Activated CD4-positive, alpha-beta memory T cell treated with anti-CD3 and anti-CD28 coated beads, Interleukin-2, amount 10 ng/mL, durations not matched to agents 7 days and 5 days (primary cell): ENCODE measurements around the gene RPL13A. TPM values are rescaled to one million over a fixed set of nuclear protein-coding genes. Genes with fewer than 3 reads are reported as not detected.

Experiments
- CTCF ChIA-PET: fragments of 350-600 bp; sonication (Branson Sonifier 250); formaldehyde crosslinking; loops from one replicate; lab custom pipeline; 2021; ENCODE audit warnings: antibody characterized with exemption, inconsistent platforms; lab: Charles Lee
- POLR2A ChIA-PET: fragments of 350-600 bp; sonication (Branson Sonifier 250); formaldehyde crosslinking; loops from one replicate; lab custom pipeline; 2021; ENCODE audit warnings: antibody characterized with exemption; lab: Charles Lee
- DNase-seq: peaks from one replicate; pipeline ENCODE4 v3.0.0-alpha.2; 2020
- H3K27ac Mint-ChIP-seq: one replicate; pipeline ENCODE4 v1.8.0; 2021; ENCODE audit warnings: mild to moderate bottlenecking, mixed read lengths
- H3K27me3 Mint-ChIP-seq: one replicate; pipeline ENCODE4 v1.8.0; 2021; ENCODE audit warnings: mixed read lengths
- H3K36me3 Mint-ChIP-seq: one replicate; pipeline ENCODE4 v1.8.0; 2021; ENCODE audit warnings: low read depth, mixed read lengths
- H3K4me1 Mint-ChIP-seq: one replicate; pipeline ENCODE4 v1.8.0; 2021; ENCODE audit warnings: mixed read lengths
- H3K4me3 Mint-ChIP-seq: one replicate; pipeline ENCODE4 v1.8.0; 2021; ENCODE audit warnings: mild to moderate bottlenecking, mixed read lengths
- H3K9me3 Mint-ChIP-seq: one replicate; pipeline ENCODE4 v1.8.0; 2021; ENCODE audit warnings: mixed read lengths
- total RNA-seq, 2 experiments: library from RNA; stranded (reverse); gene quantifications; one replicate each; pipeline ENCODE4 v1.2.3, GENCODE V29; 2021

The RPL13A gene
- total RNA-seq, 2 experiments from 2014 or later = 2,417 to 2,463 TPM

DNA sequence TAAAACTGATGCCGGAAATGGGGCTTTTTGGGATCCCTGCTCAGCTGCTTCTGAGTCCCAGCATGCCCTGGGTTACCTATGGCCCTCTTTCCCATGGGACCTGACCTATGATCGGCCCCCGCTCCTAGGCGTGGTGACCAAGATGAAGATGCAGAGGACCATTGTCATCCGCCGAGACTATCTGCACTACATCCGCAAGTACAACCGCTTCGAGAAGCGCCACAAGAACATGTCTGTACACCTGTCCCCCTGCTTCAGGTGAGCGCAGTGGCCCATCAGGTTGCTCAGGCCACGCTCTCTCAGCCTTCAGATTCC is 10.3 kb downstream of the RPL13A start:
- peak overlapping the region; percentile 98 for H3K4me3 Mint-ChIP-seq
- peaks cover 67% of the 10 kb centered on the region for H3K4me1 Mint-ChIP-seq
- no peaks in the 10 kb centered on the region for H3K27me3 Mint-ChIP-seq
- no peaks in the 10 kb centered on the region for H3K9me3 Mint-ChIP-seq
- H3K27ac Mint-ChIP-seq = peak overlapping the region; percentile 99
- DNase-seq = no peak
- POLR2A ChIA-PET = interaction anchor here (1.1 to 2.8 kb wide), 3 partner anchors 24 to 167 kb away, joined by 3 to 7 read pairs (median 6); partner anchors contain the start of gene FLT3LG
- CTCF ChIA-PET = interaction anchor here (1.6 kb wide), 1 partner anchor 10 kb away, joined by 4 read pairs; the partner anchor contains the start of gene RPL13A
- peaks cover 51% of the 10 kb centered on the region for H3K36me3 Mint-ChIP-seq

DNA sequence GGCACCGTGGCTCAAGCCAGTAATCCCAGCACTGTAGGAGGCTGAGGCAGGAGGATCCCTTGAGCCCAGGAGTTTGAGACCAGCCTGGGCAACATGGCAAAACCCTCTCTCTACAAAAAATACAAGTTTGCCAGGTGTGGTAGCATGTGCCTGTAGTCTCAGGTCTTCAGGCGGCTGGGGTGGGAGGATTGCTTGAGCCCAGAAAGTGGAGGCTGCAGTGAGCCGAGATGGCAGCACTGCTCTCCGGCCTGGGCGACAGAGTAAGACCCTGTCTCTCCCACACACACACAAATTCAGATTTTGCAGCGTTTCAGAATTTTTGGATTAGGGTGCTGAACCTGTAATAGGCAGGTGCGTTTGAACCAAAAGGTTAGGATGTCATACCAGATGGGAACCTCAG is 11.1 kb downstream of the RPL13A start:
- Mint-ChIP-seq H3K27me3 (no peaks in the 10 kb centered on the region), H3K36me3 (peaks cover 43% of the 10 kb centered on the region), H3K9me3 (no peaks in the 10 kb centered on the region), H3K4me3 (peak overlapping the region; percentile 98), H3K4me1 (peaks cover 67% of the 10 kb centered on the region), H3K27ac (peak overlapping the region; percentile 99)
- POLR2A ChIA-PET = interaction anchor here (0.7 to 2.8 kb wide), 7 partner anchors 29 to 219 kb away, joined by 3 to 7 read pairs (median 3); partner anchors contain the start of gene PTH2
- CTCF ChIA-PET = interaction anchor here (0.7 to 1.7 kb wide), 5 partner anchors 8 to 48 kb away, joined by 3 to 7 read pairs (median 3); partner anchors contain the start of genes ALDH16A1 and RPL13A
- DNase-seq = no peak

DNA sequence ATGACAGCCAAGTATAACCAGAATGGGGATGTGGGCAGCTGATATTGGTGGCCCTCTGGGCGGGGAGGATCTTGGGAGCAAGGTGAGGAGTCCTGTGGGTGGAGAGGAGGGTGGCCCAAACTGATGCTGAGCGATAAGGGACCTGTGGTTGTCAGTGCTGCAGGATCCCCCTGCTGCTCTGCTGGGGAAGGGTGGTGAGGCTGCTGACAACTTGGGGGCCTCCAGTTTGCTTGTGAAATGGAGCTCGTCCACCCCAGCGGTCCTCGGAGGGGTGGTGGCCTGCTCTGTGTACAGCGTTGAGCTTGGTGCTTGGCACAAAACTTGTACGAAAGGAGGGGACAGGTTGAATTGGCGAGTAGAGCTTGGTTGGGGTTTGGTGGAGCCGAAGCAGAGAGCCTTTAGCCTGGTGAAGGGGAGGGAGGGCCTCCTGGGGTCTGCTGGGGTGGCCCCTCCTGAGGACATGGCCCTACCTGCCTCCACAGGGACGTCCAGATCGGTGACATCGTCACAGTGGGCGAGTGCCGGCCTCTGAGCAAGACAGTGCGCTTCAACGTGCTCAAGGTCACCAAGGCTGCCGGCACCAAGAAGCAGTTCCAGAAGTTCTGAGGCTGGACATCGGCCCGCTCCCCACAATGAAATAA is 11.7 kb downstream of the RPL13A start:
- DNase-seq = peak; percentile 72
- ChIA-PET CTCF (interaction anchor here (0.7 to 1.7 kb wide), 6 partner anchors 8 to 50 kb away, joined by 3 to 7 read pairs (median 3); partner anchors contain the start of genes ALDH16A1 and RPL13A), POLR2A (interaction anchor here (0.6 to 2.8 kb wide), 11 partner anchors 29 to 539 kb away, joined by 3 to 7 read pairs (median 3); partner anchors contain the start of genes AKT1S1, PTH2 and TBC1D17)
- Mint-ChIP-seq H3K36me3 (peaks cover 42% of the 10 kb centered on the region), H3K27ac (peak overlapping the region; percentile 99), H3K9me3 (no peaks in the 10 kb centered on the region), H3K27me3 (no peaks in the 10 kb centered on the region), H3K4me3 (peak overlapping the region; percentile 98), H3K4me1 (peaks cover 65% of the 10 kb centered on the region)

DNA sequence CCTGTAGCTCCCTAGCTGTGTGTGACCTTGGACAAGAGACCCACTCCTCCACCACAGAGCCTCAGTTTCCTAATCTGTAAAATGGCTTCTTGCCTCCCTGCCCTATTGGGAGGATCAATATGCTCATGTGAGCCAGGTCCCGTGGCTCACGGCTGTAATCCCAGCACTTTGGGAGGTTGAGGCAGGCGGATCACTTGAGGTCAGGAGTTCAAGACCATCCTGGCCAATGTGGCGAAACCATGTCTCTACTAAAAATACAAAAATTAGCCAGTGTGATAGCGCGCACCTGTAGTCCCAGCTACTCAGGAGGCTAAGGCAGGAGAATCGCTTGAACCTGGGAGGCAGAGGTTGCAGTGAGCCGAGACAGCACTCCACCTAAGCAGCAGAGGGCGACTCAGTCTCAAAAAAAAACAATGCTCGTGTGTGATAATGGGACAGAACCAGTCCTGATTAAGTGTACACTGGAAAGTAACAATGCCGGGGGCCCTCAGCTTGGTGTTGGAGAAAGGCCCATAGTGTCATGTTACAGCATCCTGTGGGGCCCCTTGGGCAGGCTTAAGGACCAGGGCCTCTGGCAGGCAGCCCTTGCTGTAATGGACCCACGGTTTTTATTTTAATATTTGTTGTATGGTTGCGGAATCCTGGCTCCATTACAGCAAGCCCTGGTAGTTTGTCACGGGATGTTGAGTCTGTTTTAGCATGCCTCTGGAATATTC is 15.6 kb downstream of the RPL13A start:
- DNase-seq = peak; percentile 63
- Mint-ChIP-seq H3K27ac (peak overlapping the region; percentile 81), H3K36me3 (peaks cover 25% of the 10 kb centered on the region), H3K9me3 (no peaks in the 10 kb centered on the region), H3K4me1 (peaks cover 51% of the 10 kb centered on the region), H3K27me3 (no peaks in the 10 kb centered on the region), H3K4me3 (no peak overlapping the region)
- CTCF ChIA-PET = interaction anchor here (0.6 to 10.8 kb wide), 16 partner anchors 27 to 195 kb away, joined by 3 to 255 read pairs (median 4); partner anchors contain the start of gene PRMT1
- POLR2A ChIA-PET = interaction anchor here (0.6 to 2.3 kb wide), 13 partner anchors 13 to 831 kb away, joined by 3 to 12 read pairs (median 5); partner anchors contain the start of genes PRMT1 and RPL13A

DNA sequence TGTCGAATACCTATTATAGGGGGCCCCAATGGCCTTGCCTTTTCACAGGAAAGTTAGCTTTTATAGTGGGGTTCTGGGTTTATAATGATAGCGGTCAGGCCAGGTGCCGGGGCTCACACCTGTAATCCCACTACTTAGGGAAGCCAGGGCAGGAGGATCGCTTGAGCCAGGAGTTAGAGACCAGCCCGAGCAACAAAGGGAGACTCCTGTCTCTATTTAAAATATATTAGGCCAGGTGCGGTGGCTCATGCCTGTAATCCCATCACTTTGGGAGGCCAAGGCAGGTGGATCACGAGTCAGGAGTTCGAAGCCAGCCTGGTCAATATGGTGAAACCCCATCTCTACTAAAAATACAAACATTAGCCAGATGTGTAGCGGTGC is 16.2 kb downstream of the RPL13A start:
- no peak overlapping the region for H3K27ac Mint-ChIP-seq
- H3K4me3 Mint-ChIP-seq = no peak overlapping the region
- ChIA-PET CTCF (interaction anchor here (0.6 to 10.8 kb wide), 11 partner anchors 27 to 194 kb away, joined by 3 to 255 read pairs (median 4); partner anchors contain the start of gene PRMT1), POLR2A (interaction anchor here (0.6 to 2.3 kb wide), 11 partner anchors 16 to 830 kb away, joined by 3 to 12 read pairs (median 5); partner anchors contain the start of genes PRMT1 and RPL13A)
- H3K36me3 Mint-ChIP-seq = peaks cover 20% of the 10 kb centered on the region
- H3K4me1 Mint-ChIP-seq = peaks cover 46% of the 10 kb centered on the region
- H3K27me3 Mint-ChIP-seq = no peaks in the 10 kb centered on the region
- DNase-seq = no peak
- no peaks in the 10 kb centered on the region for H3K9me3 Mint-ChIP-seq

DNA sequence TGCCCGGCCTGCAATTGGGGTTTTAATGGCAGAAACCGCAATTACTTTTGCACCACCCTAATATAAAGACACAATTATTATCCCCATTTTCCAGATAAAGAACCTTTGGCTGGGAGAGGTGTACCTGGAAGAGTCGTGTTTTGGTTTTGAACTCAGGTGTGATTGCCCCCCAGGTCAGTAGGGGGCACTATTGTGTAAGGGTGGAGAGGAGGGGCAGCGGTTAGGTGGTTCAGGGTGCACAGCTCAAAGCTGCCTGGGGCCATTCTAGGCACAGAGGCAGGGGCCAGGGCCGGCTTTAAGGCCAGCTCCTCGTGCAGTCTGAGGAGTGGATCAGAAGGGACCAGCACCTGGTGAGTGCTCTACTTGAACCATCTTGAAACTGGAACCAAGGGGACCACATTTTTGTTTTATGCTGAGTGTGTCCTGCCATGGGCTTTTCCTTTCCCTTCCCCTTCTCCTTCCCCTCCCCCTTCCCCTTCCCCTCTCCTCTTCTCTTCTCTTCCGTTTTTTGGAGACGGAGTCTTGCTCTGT is 19.2 kb downstream of the RPL13A start:
- no peak overlapping the region for H3K27ac Mint-ChIP-seq
- ChIA-PET CTCF (interaction anchor here (0.6 to 10.8 kb wide), 17 partner anchors 13 to 171 kb away, joined by 3 to 255 read pairs (median 4); partner anchors contain the start of genes PRMT1, RCN3 and RRAS), POLR2A (interaction anchor here (0.9 to 1.6 kb wide), 7 partner anchors 14 to 73 kb away, joined by 3 to 18 read pairs (median 4); partner anchors contain the start of gene NOSIP)
- H3K4me3 Mint-ChIP-seq = no peak overlapping the region
- H3K27me3 Mint-ChIP-seq = no peaks in the 10 kb centered on the region
- H3K36me3 Mint-ChIP-seq = no peaks in the 10 kb centered on the region
- DNase-seq = peak; percentile 85
- H3K9me3 Mint-ChIP-seq = no peaks in the 10 kb centered on the region
- peaks cover 33% of the 10 kb centered on the region for H3K4me1 Mint-ChIP-seq

DNA sequence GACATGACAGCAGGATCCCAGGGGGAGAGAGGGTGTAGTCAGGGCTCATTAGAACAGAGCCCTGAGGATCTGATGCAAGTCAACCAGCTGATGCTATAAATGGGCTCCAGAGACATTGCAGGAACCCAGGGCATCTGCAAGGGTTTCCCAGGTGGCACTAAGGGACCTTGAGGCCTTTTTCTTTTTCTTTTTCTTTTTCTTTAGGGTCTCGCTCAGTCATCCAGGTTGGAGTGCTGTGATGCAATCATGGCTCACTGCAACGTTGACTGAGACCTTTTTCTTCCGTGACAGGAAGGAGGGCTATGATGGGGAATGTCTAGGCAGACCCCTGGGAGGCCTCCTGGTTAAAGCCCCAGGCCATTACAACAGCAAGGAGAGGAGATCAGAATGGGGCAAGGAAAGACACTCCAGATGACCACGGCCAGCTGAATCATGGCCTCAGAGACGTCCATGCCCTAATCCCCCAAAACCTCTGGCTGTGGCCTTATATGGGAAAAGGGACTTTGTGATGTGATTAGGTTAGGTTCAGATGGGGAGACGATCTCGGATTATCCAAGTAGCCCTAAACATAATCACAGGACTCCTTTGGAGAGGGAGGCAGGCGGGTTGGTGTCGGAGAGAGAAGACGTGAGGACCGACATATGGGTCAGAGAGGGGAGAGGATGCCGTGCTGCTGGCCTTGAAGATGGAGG is 20.5 kb downstream of the RPL13A start:
- Mint-ChIP-seq H3K9me3 (no peaks in the 10 kb centered on the region), H3K4me1 (peaks cover 29% of the 10 kb centered on the region), H3K27me3 (no peaks in the 10 kb centered on the region), H3K4me3 (no peak overlapping the region), H3K27ac (no peak overlapping the region), H3K36me3 (no peaks in the 10 kb centered on the region)
- POLR2A ChIA-PET = interaction anchor here (1.1 to 1.8 kb wide), 2 partner anchors 58 to 71 kb away, joined by 3 to 4 read pairs; no protein-coding TSS in a partner anchor
- DNase-seq = no peak
- CTCF ChIA-PET = interaction anchor here (1.0 to 10.8 kb wide), 8 partner anchors 27 to 177 kb away, joined by 3 to 255 read pairs (median 6); no protein-coding TSS in a partner anchor

DNA sequence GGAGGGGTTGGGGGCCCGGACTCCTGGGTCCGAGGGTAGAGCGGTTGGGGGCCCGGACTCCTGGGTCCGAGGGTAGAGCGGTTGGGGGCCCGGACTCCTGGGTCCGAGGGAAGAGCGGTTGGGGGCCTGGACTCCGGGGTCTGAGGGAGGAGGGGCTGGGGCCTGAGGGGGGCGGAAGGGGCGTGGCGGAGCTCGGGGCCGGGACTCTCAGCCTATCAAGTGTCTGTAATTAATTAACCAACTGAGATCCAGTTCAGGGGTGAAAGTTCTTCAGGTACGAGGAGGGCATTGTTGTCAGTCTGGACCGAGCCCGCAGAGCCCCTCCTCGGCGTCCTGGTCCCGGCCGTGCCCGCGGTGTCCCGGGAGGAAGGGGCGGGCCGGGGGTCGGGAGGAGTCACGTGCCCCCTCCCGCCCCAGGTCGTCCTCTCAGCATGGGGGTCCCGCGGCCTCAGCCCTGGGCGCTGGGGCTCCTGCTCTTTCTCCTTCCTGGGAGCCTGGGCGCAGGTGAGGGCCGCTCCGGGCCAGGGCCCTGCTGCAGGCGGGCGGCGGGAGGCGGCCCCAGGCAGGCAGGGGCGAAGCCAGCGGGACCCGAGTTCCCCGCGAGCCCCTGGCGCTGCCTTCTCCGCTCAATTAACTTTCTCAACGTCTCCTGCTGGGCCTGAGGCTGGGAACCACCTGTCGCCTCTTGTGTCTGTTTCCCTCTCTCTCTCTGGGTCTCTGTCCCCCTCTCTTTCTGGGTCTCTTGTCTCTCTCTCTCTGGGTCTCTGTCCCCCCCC is 25.8 kb downstream of the RPL13A start:
- H3K36me3 Mint-ChIP-seq = no peaks in the 10 kb centered on the region
- no peaks in the 10 kb centered on the region for H3K9me3 Mint-ChIP-seq
- no peak for DNase-seq
- POLR2A ChIA-PET = interaction anchor here (0.5 to 1.7 kb wide), 4 partner anchors 12 to 56 kb away, joined by 3 to 5 read pairs (median 3); no protein-coding TSS in a partner anchor
- CTCF ChIA-PET = interaction anchor here (0.6 to 3.1 kb wide), 3 partner anchors 34 to 1744 kb away, joined by 3 to 17 read pairs (median 14); no protein-coding TSS in a partner anchor
- peak overlapping the region; percentile 69 for H3K4me3 Mint-ChIP-seq
- H3K4me1 Mint-ChIP-seq = peaks cover 25% of the 10 kb centered on the region
- peak overlapping the region; percentile 62 for H3K27ac Mint-ChIP-seq
- H3K27me3 Mint-ChIP-seq = no peaks in the 10 kb centered on the region

DNA sequence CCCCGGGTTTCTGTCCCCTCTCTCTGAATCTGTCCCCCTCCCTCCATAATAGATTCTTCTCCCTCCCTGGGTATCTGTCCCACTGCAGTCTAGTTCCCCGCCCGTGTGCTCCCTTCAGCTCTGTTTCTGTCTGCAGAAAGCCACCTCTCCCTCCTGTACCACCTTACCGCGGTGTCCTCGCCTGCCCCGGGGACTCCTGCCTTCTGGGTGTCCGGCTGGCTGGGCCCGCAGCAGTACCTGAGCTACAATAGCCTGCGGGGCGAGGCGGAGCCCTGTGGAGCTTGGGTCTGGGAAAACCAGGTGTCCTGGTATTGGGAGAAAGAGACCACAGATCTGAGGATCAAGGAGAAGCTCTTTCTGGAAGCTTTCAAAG is 26.3 kb downstream of the RPL13A start:
- Mint-ChIP-seq H3K4me1 (peaks cover 25% of the 10 kb centered on the region), H3K27ac (no peak overlapping the region), H3K27me3 (no peaks in the 10 kb centered on the region), H3K4me3 (peak overlapping the region; percentile 69), H3K36me3 (no peaks in the 10 kb centered on the region), H3K9me3 (no peaks in the 10 kb centered on the region)
- DNase-seq = no peak
- ChIA-PET POLR2A (interaction anchor here (0.8 to 1.7 kb wide), 3 partner anchors 11 to 55 kb away, joined by 3 to 5 read pairs (median 3); no protein-coding TSS in a partner anchor), CTCF (interaction anchor here (2.2 to 3.1 kb wide), 2 partner anchors 33 to 57 kb away, joined by 14 to 17 read pairs; no protein-coding TSS in a partner anchor)

DNA sequence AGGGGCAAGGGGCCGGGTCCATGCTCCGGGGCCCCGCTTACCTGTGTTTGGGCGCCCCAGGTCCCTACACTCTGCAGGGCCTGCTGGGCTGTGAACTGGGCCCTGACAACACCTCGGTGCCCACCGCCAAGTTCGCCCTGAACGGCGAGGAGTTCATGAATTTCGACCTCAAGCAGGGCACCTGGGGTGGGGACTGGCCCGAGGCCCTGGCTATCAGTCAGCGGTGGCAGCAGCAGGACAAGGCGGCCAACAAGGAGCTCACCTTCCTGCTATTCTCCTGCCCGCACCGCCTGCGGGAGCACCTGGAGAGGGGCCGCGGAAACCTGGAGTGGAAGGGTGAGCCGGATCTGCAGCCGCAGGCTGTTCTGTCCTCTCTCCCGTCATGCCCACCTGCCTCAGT is 26.7 kb downstream of the RPL13A start:
- DNase-seq = no peak
- POLR2A ChIA-PET = interaction anchor here (0.8 to 1.7 kb wide), 2 partner anchors 11 to 55 kb away, joined by 3 to 5 read pairs; no protein-coding TSS in a partner anchor
- Mint-ChIP-seq H3K4me1 (peaks cover 25% of the 10 kb centered on the region), H3K27me3 (no peaks in the 10 kb centered on the region), H3K4me3 (peak overlapping the region; percentile 69), H3K27ac (no peak overlapping the region), H3K9me3 (no peaks in the 10 kb centered on the region), H3K36me3 (no peaks in the 10 kb centered on the region)
- CTCF ChIA-PET = interaction anchor here (2.2 to 3.1 kb wide), 2 partner anchors 33 to 56 kb away, joined by 14 to 17 read pairs; no protein-coding TSS in a partner anchor

DNA sequence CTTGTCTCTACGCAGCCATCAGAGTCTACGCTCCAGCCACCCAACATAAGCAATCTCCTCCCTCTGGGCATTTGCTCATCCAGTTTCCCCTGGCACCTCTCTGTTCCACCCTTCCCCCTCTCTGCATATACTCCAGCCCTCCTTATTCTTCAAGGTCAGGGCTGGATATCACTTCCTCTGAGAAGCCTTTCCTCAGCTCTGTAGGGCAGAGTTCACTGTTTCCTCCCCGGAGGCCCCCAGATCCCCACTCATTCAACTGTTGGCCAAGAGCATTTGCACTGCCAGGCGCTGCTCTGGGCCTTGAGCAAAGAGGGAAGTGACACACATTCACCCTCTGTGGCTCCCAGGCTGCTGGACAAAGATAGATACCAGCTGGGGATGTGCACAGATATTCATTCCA is 28.4 kb downstream of the RPL13A start:
- no peaks in the 10 kb centered on the region for H3K27me3 Mint-ChIP-seq
- CTCF ChIA-PET = interaction anchor here (0.7 to 1.5 kb wide), 4 partner anchors 10 to 55 kb away, joined by 3 to 11 read pairs (median 6); no protein-coding TSS in a partner anchor
- no peak for DNase-seq
- H3K36me3 Mint-ChIP-seq = no peaks in the 10 kb centered on the region
- H3K4me1 Mint-ChIP-seq = peaks cover 25% of the 10 kb centered on the region
- POLR2A ChIA-PET = interaction anchor here (0.7 to 1.4 kb wide), 2 partner anchors 12 to 37 kb away, joined by 3 read pairs; partner anchors contain the start of gene RCN3
- H3K27ac Mint-ChIP-seq = no peak overlapping the region
- H3K4me3 Mint-ChIP-seq = no peak overlapping the region
- no peaks in the 10 kb centered on the region for H3K9me3 Mint-ChIP-seq
